HG03097 (cell line): ENCODE results near the gene EPB41L1.

Source experiments
- ATAC-seq: cut with Tn5 transposase; IDR thresholded peaks from one replicate; pipeline ENCODE4 v1.9.1; 2021; ENCODE audit not compliant: unreplicated experiment, low FRiP score

Gene EPB41L1

DNA sequence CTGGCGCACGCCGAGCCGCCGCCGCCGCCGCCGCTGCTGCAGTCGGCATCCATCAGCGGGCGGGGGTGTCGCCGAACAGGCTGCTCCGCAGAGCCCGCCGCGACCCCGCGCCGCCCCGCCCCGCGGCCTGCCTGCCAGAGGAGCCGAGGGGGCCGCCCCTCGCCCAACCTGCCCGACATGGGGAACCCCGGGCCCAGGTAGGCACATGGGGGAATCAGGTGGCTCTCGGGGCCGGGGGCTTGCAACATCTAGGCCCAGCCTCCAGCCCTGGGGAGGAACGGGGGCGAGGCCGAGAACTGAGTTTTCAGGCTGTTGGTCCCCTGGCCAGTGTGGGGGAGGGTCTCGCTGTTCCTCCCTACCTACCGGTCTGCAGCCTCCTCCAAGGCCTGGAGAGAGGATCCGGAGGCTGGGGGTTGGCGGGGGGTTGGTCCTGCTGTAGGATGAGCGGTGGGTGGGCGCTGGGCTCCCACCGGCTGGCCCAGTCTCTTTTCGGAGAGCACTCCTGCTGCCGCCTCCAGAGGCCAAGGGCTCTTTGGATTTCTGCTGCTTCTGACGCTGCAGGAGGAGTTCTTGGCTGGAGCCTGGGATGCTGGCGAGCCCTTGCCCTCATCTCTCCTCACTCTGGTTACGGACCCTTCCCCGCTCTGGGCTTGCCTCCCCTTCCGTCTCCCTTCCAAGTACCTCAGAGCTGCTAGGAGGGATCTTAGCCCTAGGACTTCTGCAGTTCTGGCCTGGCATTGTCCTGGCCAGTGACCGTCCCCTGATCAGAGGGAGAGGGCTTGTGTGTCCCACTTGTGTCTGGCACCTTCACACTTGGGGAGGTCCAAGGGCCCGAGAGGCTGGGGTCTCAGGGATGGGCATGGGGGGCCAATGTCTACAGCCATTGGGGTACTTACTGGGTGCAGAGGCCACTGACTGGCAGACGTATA lies at the start of gene EPB41L1:
Gene EPB41L1 (plus strand): TSS at position 41 of the 929 bp plus-strand sequence. CDS start 19,038 bp downstream, outside the sequence.
- ATAC-seq, result no peak

DNA sequence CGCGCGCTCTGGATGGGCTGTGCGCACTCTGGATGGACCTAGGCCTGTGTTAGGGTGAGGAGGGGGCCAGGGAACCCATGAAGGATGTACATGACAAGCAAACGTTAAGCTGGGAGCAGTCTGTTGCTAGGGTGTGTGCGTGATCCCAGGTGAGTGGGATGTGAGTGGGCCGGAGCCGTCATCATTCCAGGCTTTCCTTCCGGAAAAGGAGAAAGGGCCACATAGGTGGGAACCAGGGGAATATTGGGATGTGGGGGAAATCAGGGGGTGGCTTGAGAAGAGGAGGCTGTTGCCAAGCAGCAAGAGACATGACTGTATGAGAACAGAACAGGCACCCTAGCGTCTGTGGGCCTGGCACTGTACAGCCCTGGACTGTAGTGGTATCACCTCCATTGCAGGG lies 49.7 kb upstream of the EPB41L1 start:
- no peak for ATAC-seq

- ATAC-seq, result no peak
Measured at GRCh38 chr20:36105711-36106226, 48.8 kb upstream of the EPB41L1 start.

- ATAC-seq, result no peak
Measured at GRCh38 chr20:36106606-36107005, 47.9 kb upstream of the EPB41L1 start.

GRCh38 chr20:36107881-36108280 lies 46.7 kb upstream of the EPB41L1 start:
- no peak for ATAC-seq

DNA sequence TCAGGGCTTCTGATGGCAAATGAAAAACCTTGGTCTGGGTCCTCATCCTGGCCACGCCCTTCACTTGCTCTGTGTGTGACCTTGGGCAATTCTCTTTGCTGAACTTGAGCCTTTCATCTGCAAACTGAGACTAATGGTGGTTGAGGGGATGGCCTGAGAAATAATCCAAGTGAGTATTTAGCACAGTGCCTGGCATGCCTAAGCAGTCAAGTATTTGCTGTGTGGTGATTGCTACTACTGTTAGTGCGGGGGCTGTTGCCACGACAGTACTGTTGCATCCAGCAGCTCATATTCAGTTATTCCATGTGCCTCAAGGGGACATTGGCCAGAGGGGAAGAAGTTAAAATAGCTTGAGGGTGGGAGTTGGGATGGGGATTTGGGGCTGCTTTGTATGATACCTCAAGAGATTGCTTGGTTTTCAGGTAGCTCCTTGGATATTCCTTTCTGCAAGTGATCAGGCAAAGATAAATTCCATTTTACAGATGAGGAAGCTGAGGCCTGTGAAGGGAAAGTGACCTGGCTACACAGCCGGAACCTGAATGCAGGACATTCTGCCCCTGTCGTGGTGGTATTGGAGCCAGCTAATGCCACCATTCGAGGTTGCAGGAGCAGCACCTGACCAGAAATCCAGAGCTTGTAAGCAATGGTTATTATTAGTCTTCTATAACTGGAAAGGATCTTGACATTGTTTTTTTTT lies 45.1 kb upstream of the EPB41L1 start:
- ATAC-seq, result no peak

DNA sequence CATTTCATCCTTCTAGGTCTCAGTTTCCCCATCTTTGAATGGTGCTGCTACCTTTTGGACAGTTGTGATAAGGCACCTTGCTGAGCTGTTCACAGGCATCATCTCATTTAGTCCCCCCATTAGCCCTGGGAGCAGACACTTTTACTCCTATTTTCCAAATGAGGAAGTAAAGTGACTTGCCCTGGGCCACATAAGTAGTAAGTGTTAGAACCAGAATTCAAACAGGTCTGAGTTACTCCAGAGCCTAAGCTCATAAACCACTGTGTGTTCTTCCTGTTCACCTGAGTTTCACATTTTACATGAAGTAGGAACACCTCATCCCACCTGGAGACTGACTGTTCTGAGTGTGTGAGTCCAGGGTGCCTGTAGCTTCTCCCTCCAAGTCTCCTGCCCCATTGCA lies 43.5 kb upstream of the EPB41L1 start:
- no peak for ATAC-seq

GRCh38 chr20:36112112-36112511 lies 42.4 kb upstream of the EPB41L1 start:
- no peak for ATAC-seq

DNA sequence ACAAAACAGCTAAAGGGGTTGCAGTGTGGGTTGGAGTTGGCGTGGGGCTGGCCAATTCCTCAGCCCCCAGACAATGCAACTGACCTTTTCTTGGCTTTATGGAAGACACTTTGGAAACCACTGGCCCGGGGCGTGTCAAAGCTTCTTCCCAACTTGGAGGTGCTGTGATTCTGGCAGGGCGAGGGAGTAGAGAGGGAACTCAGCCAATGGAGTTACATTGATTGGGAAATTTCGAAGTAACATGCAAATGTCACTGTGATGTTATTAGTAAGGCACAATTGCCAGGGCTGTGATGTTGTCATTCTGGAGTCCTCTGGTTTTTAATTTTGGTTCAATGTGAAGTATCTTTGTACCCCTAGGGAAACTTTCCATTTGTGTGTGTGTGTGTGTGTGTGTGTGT lies 41.5 kb upstream of the EPB41L1 start:
- ATAC-seq, result no peak

DNA sequence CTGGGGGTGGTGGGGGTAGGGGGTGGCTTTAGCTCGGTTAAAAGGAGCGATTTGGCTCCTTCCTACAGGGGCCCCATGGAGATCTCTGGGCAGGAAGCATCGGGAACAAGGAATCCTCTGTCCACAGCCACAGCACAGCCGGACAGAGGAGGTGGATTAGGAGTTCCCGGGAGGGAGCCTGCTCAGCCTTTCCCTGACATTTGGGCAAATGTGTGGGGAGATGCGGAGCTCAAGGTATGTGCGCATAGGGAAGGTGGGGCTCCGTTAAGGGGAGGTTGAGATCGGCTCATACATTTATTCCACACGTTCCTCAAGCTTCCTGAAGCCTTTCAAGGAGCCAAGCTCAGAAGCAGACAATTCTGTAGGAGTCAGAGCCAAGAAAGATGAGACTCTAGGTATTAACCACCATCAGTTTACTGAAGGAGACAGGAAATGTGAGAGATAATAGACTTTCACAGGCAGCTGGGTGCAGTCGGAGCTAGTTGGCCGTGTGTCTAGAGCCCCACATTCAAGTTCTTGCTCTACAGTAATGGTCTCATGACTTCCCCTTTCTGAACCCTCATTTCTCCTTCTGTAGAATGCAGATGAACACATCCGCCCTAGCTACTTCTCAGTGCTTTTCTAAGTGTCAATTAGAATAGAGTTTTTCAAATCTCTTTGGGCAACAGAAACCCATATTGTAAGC lies 40.8 kb upstream of the EPB41L1 start:
- ATAC-seq, result no peak

GRCh38 chr20:36114707-36115106 lies 39.8 kb upstream of the EPB41L1 start:
- no peak for ATAC-seq

GRCh38 chr20:36115925-36116324 lies 38.6 kb upstream of the EPB41L1 start:
- ATAC-seq, result no peak

- ATAC-seq, result no peak
Measured at GRCh38 chr20:36116807-36117441, 37.6 kb upstream of the EPB41L1 start.

GRCh38 chr20:36117638-36118037 lies 36.9 kb upstream of the EPB41L1 start:
- ATAC-seq, result no peak

- ATAC-seq, result no peak
Measured at GRCh38 chr20:36118371-36118770, 36.2 kb upstream of the EPB41L1 start.

GRCh38 chr20:36119537-36119936 lies 35.0 kb upstream of the EPB41L1 start:
- no peak for ATAC-seq

GRCh38 chr20:36120241-36120640 lies 34.3 kb upstream of the EPB41L1 start:
- no peak for ATAC-seq

- ATAC-seq, result no peak
Measured at GRCh38 chr20:36120991-36121390, 33.5 kb upstream of the EPB41L1 start.

GRCh38 chr20:36121981-36122930 lies 32.3 kb upstream of the EPB41L1 start:
- no peak for ATAC-seq
